BE2C (cell line): ENCODE data around the gene TAS2R60.
"Not testable (repeated sequence)": the region's sequence is repeated elsewhere in the genome, so short reads cannot be mapped to it uniquely, and the experiment has no call there.

Experiments
- DNase-seq: peaks from one replicate; pipeline ENCODE4 v3.0.0-alpha.2; 2020
- H3K27me3 ChIP-seq: fragments of 250-450 bp; sonication (Bioruptor Pico); 2 replicates; pipeline ENCODE4 v1.5.1; 2020; ENCODE audit warnings: mild to moderate bottlenecking
- H3K36me3 ChIP-seq: fragments of 250-450 bp; sonication (Bioruptor Pico); 2 replicates; pipeline ENCODE4 v1.5.1; 2020; ENCODE audit warnings: mild to moderate bottlenecking
- H3K4me1 ChIP-seq: fragments of 250-450 bp; sonication (Bioruptor Pico); 2 replicates; pipeline ENCODE4 v1.5.1; 2020
- H3K4me3 ChIP-seq: 2 replicates; pipeline ENCODE4 v1.5.1; 2011; ENCODE audit warnings: low read depth, low read length
- H3K9me3 ChIP-seq: fragments of 250-450 bp; sonication (Bioruptor Pico); 2 replicates; pipeline ENCODE4 v1.5.1; 2020
- TF ChIP-seq, protein P1 (sequence below): IDR thresholded peaks from 2 replicates; pipeline ENCODE4 v1.5.1; 2012; ENCODE audit warnings: mild to moderate bottlenecking, low read depth, low read length

Gene TAS2R60

DNA sequence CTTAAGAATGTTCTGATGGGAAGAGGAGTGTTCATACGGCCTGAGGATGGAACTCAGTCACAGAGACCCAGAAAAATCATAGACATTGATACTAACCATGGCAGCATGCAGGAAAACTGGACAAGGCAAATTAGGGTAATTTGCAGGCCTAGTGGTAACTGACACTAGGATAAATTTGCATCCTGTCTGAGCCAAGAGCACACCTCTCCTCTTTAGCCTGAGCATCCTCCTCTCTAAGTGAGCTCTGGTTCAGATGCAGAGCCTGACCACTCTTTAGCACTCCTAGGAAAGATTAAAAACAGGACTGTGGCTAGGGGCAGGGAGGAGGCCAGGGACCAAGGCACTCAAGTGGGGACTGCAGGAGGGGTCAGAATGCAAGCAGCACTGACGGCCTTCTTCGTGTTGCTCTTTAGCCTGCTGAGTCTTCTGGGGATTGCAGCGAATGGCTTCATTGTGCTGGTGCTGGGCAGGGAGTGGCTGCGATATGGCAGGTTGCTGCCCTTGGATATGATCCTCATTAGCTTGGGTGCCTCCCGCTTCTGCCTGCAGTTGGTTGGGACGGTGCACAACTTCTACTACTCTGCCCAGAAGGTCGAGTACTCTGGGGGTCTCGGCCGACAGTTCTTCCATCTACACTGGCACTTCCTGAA is 34.4 kb downstream of the TAS2R60 start, which contains the start of gene TAS2R41:
TAS2R41 (plus strand) TSS at position 373 of the 650 bp plus-strand sequence; CDS start at position 373, 0 bp downstream.
- Histone ChIP-seq H3K4me3 (no peak within 1 kb of the TSS), H3K27me3 (no peaks in the 10 kb centered on the region; the same call in 1 of the 2 replicates), H3K9me3 (no peaks in the 10 kb centered on the region), H3K4me1 (no peaks in the 10 kb centered on the region), H3K36me3 (no peaks in the 10 kb centered on the region)
- no peak for DNase-seq
- TF ChIP-seq, protein P1, sequence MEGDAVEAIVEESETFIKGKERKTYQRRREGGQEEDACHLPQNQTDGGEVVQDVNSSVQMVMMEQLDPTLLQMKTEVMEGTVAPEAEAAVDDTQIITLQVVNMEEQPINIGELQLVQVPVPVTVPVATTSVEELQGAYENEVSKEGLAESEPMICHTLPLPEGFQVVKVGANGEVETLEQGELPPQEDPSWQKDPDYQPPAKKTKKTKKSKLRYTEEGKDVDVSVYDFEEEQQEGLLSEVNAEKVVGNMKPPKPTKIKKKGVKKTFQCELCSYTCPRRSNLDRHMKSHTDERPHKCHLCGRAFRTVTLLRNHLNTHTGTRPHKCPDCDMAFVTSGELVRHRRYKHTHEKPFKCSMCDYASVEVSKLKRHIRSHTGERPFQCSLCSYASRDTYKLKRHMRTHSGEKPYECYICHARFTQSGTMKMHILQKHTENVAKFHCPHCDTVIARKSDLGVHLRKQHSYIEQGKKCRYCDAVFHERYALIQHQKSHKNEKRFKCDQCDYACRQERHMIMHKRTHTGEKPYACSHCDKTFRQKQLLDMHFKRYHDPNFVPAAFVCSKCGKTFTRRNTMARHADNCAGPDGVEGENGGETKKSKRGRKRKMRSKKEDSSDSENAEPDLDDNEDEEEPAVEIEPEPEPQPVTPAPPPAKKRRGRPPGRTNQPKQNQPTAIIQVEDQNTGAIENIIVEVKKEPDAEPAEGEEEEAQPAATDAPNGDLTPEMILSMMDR, result no peak

DNA sequence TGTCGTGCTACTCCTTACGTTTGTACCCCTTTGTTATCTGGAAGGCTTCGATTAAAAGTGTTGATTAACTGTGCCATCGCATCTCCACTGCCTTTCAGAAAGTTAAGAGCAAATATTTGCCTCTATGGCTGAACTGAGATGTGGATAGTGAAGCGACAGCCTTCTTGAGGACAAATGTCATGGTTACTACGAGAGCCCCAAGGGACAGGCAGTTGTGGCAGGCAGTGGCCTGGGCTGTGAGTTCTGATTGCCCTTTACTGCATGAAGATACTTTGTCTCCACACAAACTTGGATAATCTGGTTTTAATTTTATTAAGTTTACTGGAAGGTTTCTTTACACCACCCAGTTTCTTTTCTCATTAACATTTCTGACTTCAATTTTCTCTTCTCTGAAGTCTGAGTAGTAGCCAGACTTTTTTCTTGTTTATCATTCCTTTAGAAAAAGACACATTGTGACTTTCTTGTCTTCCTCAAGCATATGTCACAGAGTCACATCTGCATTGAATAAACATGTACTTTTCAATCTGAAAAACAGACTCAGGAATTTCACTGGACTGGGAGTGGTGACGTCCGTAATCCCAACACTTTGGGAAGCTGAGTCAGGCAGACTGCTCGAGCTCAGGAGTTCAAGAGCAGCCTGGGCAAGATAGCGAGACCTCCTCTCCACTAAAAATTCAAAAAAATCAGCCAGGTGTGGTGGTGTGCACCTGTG is 36.0 kb downstream of the TAS2R60 start:
- no peaks in the 10 kb centered on the region; the same call in none of the 2 replicates for H3K27me3 ChIP-seq
- TF ChIP-seq, protein P1, result no peak
- H3K4me1 ChIP-seq, result no peaks in the 10 kb centered on the region
- DNase-seq, result no peak
- no peak overlapping the region for H3K4me3 ChIP-seq
- no peaks in the 10 kb centered on the region for H3K9me3 ChIP-seq
- H3K36me3 ChIP-seq, result no peaks in the 10 kb centered on the region

DNA sequence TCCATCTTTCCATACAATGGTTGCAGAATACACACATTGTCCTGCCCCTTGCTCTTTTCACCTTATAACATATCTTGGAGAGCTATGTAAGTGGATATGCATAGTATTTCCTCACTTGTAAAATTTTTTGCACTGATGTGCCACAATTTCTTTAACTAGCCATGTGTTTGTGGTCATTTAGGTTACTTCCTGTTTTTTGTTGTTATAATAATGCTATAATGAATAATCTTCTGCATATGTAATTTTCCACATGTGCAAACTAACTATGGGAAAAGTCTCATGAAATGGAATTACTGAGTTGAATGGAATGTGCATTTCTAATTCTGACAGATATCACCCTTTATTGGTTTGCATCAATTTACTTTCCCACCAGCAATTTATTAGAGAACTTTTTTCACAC is 37.2 kb downstream of the TAS2R60 start:
- Histone ChIP-seq H3K4me1 (no peaks in the 10 kb centered on the region), H3K9me3 (no peaks in the 10 kb centered on the region), H3K4me3 (no peak overlapping the region), H3K36me3 (no peaks in the 10 kb centered on the region), H3K27me3 (no peaks in the 10 kb centered on the region; the same call in none of the 2 replicates)
- no peak for DNase-seq
- TF ChIP-seq, protein P1, result no peak

DNA sequence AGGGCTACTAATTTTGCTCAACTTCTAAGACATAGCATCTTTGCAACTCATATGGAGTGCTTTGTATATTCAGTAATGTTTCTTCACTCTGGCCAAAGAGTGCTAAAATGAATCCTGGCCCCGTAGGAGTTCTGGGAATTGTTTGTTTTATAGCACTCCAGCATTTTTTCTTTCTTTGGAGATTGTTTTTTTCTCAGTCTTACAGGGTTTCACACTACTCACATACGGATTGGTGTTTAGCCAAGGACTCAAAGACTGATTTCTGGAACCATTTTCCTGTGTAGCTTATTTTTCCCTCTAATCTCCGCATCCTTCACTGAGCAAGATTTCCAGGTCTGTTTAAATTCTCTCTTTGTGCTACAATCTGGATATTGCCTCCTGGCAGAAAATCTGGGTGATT is 40.9 kb downstream of the TAS2R60 start:
- Histone ChIP-seq H3K9me3 (no peaks in the 10 kb centered on the region), H3K36me3 (no peaks in the 10 kb centered on the region), H3K4me3 (no peak overlapping the region), H3K4me1 (no peaks in the 10 kb centered on the region), H3K27me3 (no peaks in the 10 kb centered on the region; the same call in none of the 2 replicates)
- no peak for DNase-seq
- TF ChIP-seq, protein P1, result no peak

DNA sequence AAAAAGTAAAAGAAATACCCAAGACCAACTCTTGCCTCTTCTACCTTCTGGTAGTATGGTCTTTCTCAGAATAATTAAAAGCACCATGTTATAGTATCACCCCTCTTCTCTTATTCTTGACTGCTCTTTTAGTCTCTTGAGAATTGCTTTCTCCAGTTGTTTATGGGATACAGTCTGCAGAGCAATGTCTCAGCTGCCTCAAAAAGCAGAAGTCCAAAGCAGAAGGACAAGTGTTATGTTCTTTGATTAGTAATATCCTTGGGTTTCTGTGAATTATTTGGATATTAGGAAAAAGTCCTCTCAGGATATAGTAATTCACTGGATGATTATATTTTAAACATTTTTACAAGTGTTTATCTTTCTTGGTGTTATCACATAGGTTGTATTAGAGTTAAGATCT is 41.8 kb downstream of the TAS2R60 start:
- H3K27me3 ChIP-seq, result no peaks in the 10 kb centered on the region; the same call in none of the 2 replicates
- no peaks in the 10 kb centered on the region for H3K9me3 ChIP-seq
- no peaks in the 10 kb centered on the region for H3K36me3 ChIP-seq
- no peak for DNase-seq
- no peak overlapping the region for H3K4me3 ChIP-seq
- H3K4me1 ChIP-seq, result no peaks in the 10 kb centered on the region
- TF ChIP-seq, protein P1, result no peak

DNA sequence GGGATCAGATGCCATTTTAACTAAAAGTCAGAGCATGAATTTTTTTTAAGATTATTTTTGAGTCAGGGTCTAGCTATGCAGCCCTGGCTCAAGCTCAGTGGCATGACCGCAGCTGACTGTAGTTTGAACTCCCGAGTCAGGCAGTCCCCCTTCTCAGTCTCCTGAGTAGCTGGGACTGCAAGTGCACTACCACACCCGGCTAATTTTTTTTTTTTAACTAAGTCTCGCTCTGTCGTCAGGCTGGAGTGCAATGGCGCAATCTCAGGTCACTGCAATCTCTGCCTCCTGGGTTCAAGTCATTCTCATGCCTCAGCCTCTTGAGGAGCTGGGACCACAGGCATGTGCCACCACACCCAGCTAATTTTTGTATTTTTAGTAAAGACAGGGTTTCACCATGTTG is 42.2 kb downstream of the TAS2R60 start:
- DNase-seq, result no peak

DNA sequence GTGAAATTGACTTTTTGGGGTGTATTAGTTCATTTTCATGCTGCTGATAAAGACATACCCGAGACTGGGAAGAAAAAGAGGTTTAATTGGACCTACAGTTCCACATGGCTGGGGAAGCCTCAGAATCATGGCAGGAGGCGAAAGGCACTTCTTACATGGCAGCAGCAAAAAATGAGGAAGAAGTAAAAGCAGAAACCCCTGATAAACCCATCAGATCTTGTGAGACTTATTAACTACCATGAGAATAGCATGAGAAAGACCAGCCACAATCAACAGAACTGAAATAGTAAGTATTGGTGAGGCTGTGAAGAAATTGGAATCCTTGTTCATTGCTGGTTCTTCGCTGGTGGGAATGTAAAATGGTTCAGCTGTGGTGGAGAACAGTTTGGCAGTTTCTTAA is 43.0 kb downstream of the TAS2R60 start:
- H3K4me1 ChIP-seq, H3K4me3 ChIP-seq, DNase-seq, H3K36me3 ChIP-seq, H3K9me3 ChIP-seq, H3K27me3 ChIP-seq: not testable (repeated sequence)

More for the DNA sequence above, 42.2 kb downstream of the TAS2R60 start:
- Histone ChIP-seq H3K9me3 (no peaks in the 10 kb centered on the region), H3K36me3 (no peaks in the 10 kb centered on the region), H3K27me3 (no peaks in the 10 kb centered on the region; the same call in none of the 2 replicates), H3K4me3 (no peak overlapping the region), H3K4me1 (no peaks in the 10 kb centered on the region; the same call in 1 of the 2 replicates)
- TF ChIP-seq, protein P1, result no peak
